Left hindlimb (tissue), 1 donor: ENCODE measurements around the gene IL2RA.
"Not testable (repeated sequence)": the region's sequence is repeated elsewhere in the genome, so short reads cannot be mapped to it uniquely, and the experiment has no call there.

Source experiments
- DNase-seq: peaks from one replicate; pipeline ENCODE4 v3.0.0-alpha.2; 2018

The IL2RA gene

DNA sequence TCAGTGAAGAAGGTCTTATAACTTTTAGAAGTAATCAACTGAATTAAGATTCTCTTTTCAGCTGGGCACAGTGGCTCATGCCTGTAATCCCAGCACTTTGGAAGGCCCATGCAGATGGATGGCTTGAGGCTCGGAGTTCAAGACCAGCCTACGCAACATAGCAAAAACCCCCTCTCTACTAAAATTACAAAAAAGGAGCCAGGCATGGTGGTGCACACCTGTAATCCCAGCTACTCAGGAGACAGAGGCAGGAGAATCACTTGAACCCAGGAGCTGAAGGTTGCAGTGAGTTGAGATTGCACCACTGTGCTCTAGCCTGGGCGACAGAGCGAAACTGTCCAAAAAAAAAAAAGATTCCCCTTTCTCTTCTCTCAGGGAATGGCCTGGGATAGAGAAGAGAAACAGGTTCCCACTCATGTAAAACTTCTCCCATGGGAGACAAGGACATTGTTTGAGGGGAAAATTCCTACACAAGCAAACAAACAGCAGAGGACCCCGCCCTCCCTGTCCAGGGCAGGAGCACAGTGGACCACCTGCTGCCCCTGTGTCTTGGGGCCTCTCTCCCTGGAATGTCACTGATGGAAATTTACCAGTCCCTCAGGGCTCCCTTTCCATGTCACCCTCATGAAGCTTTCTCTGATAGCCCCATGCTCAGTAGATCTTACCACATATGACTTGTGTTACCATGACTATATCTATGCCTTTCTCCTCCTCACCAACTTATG is 5.6 kb downstream of the IL2RA start:
- no peak for DNase-seq

DNA sequence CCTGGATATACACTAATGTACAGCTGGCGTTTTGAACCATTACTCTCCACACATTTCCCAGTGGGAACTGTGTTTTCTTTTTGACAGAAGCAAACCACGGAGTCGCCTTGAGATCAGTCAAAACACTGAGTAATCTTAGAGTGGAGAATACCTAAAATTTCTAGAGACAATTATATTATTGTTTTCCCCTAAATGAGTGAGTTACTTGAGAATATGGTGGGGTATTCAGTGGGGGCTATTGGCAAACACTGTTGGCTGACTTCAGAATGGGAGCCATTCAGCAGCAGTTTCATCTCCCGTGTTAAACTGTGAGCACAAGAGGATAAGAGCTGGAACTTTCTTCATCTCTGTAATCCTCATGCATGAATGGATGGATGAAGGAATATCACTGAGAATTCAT is 6.2 kb downstream of the IL2RA start:
- no peak for DNase-seq

DNA sequence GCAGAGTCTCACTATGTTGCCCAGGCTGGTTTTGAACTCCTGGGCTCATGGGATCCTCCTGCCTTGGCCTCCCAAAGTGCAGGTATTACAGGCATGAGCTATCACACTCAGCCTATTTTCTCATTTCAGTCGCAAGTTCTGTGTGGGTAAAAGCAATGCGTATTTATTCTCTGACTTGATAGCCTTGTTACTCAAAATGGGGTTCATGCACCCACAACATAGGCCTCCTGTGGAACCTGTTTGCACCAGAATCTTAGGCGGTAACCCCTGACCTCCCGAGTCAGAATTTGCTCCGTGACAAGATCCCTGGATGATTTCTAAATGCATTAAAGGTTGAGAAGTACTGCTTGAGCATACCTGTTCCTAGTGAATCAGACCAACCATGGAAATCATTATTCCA is 7.3 kb downstream of the IL2RA start:
- no peak for DNase-seq

DNA sequence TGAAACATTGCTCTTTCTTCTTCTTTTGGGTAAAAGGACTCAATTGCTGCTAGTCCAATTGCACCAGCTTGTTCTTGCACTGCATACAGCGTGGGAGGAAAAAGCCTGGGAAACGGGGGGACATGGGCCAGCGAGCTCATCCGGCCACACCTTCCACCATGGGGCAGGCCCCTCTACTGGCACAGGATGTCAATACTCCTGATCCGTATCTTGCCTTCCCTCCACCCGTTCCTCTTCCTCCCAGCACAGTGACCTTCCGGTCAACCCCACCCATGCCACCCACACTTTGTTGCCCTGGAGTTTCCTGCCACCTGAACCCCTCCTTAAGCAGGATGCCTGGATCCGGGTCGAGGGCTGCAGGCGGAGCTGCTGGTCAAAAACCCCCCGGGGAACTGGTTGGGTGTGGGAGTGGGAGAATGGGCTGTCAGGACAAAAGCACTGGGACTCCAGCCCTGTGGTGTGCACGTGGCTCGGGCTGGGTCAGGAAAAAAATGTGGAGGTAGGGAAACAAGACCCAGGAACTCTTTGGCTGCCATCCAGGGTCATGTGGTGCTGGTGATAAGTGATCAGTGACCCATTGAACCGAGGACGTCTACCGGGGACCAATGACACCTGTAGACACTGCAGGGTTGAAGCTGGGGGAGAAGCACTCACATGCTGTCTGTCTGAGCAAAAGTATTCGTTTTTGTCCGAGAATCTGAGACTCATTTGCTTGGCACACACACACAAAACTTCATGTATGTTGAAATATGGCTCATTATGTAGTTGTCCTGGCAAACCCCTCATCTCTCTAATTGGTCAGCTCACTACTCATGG is 8.1 kb downstream of the IL2RA start:
- DNase-seq: no peak

DNA sequence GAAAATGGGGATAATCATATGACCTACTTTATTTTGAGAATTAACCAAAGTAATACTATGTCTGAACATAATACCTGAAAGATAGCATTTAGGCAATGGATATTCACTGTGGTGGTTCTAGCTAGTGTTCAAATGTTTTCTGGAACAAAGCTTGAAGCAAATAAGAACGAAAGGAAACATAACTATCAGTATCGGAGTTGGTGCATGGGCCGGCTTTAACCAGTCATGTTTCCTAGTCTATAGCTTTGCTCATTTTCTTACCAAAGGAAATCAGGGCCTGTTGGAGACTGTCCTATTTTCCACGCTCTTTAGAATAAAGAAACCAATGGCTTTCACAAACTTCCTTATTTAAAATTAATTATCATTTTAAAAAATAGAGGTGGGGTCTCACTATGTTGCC is 8.9 kb downstream of the IL2RA start:
- no peak for DNase-seq

DNA sequence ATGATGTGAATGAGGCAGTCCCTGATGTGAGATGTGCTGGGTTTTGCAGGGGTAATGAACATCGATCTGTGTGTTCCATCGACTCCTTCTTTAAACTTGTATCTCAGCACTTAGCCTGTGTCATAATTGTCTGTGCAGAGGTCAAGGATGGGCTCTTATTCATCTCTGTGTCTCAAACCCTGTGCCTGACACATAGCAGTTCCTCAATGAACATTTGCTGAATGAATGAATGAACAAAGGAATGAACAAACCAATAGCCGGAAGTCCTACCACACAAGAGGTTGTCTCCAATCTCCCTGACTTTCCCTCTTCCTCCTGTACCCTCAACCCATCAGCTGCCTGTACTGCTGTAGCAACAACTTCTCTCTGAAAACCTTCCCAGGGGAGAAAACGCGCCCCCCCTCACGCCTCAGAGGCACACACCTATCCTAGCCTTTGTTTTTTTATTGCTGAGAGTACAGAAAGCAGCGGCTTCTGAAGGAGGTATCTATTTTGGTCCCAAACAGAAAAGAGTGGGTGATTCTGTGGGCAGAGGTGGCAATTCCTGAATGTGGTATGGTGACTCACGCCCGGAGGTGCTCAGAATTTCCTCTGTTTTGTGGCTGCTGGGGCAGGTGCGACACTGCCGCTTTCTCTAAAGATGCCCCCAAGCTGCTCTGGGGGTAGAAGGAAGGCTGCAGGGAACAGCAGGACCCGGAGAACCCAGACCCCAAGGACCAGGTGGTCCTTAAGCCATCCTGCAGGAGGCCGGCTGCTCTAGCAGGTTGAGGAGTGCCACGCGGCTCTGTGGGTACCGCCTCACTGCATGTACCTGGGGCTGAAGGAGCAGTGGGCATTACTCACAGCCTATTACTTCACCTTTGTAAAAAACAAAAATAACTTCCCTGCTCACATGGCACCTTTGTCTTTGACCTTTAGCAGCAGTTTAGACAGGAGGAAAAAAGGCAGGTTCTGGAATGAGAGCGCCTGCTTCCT is 9.6 kb downstream of the IL2RA start:
- no peak for DNase-seq

DNA sequence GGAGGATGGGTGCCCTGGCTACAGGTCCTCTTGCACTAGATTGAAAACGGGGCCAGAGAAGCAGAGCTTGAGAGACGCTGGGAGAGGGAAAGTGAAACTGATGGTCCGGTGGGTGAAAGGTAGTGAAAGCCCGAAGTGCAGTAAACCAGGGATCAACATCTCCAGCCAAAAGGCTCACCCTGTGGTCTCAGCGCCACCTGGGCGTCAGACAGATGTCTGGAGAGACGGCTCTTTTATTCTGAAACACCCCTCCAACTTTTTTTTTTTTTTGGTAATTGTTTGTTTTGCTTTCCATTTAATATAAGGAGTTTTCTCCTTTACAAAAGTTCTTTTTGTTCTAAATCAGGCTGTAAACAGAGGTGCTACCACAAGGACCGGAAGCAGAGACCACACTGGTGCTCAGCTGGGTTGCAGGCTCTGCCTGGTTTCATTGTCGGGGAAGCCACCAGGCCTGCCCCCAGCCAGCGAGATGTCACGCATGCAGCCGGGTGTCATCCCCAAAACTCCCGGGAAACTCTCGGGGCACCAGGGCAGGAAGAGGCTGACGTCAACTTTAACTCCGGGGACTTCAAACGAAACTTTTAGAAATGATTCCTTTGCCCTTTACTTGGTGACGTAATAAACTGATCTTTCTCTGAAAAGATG is 11.2 kb downstream of the IL2RA start:
- DNase-seq: no peak

DNA sequence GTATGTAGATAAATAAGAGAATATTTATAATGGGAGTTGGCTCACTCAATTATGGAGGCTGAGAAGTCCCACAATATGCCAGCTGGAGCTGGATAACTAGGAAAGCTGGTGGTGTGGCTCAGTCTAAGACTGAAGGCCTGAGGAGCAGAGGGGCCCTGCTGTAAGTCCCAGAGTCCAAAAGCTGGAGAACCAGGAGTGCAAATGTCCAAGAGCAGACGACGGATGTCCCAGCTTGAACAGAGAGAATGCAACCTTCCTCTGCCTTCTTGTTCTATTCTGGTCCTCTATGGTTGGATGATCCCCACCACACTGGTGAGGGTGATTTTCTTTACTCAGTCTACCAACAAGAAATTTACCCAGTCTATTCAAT is 13.2 kb downstream of the IL2RA start:
- DNase-seq: no peak

DNA sequence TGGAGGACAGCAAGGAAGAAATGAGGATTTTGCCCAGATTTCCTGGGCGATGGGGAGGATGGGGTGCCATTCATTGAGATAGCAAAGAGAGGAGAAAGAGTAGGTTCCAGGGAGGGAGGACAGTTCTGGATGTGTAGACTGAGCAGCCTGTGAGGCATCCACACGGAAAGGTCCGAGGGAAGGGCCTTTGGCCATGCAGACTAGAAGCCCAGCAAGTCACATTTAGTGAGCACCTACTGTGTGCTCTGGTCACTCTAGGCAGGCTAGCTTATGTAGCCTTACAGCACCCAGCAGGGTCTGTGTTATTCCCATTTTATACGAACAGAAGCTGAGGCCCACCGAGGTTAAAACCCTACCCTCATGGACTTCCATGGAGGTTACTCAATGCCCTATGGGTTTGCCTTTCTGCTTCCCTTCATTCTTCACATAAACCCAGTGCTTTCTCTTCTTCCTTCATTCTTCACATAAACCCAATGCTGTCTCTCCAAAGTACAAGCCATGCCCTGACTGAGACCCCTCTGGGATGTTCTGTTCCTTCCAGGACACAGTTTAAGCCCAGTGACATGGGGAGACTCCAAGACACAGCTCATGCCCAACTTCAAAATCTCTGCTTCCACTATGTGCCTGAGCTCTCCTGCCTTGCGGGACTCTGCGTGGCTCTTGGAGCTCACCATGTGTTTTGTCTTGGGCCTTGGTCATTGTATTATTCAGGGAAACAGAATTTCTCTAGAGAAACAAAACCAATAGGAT is 13.7 kb downstream of the IL2RA start:
- DNase-seq: no peak

DNA sequence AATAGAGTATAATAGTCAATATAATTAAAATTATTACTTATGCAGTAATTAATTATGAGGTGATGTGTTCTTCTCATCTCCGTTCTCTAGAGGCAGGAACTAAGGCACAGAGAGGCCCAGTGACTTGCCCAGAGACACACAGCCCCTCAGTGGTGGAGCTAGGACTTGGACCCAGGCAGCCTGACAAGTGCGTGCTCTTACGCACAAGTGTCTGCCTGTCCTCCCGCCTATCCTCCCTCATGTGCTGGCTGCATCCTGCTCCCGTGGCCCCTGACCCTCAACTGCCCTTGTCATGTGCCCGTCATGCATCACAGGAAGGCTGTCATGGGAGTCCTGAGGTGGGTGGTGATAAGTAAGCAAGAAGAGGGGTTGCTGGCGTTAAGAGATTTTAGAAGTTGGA is 14.3 kb downstream of the IL2RA start:
- DNase-seq: no peak

DNA sequence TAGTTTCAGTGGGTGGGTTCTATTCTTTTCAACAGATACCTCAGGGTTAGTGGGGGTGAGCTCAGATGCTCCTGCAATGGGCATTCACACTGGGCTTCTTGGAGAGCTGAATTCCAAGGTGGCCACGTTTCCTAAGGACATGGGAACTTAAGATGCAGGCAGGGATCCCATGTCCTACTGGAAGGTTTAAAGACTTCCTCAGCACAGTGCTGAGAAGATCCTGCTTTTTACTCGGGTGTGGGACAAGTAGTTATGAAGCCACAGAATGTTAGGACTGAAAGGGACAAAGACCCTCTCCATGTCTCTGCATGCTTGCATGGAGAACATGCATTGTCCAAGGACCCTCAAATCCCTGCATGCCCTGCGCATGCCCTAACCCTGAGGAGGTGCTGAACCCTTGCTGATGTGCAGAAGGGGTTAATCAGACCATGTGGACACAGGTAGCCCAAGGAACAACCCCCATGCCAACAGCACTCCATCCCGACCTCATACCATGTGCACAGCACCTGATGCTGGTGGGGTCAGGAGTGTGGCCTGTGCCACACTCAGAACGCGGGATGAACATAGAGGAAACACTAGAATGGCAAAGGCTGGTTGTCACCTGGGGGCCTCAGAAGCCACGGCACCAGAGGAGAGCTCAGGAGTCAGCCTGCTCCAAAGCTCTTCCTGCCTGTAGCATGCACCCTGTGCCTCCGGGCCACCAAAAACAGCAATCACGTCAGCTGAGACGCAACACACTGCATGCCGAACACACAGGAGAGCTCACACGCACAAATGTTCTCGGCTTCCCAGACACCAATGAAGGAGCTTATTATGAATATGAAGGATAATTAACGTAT is 15.2 kb downstream of the IL2RA start:
- no peak for DNase-seq

DNA sequence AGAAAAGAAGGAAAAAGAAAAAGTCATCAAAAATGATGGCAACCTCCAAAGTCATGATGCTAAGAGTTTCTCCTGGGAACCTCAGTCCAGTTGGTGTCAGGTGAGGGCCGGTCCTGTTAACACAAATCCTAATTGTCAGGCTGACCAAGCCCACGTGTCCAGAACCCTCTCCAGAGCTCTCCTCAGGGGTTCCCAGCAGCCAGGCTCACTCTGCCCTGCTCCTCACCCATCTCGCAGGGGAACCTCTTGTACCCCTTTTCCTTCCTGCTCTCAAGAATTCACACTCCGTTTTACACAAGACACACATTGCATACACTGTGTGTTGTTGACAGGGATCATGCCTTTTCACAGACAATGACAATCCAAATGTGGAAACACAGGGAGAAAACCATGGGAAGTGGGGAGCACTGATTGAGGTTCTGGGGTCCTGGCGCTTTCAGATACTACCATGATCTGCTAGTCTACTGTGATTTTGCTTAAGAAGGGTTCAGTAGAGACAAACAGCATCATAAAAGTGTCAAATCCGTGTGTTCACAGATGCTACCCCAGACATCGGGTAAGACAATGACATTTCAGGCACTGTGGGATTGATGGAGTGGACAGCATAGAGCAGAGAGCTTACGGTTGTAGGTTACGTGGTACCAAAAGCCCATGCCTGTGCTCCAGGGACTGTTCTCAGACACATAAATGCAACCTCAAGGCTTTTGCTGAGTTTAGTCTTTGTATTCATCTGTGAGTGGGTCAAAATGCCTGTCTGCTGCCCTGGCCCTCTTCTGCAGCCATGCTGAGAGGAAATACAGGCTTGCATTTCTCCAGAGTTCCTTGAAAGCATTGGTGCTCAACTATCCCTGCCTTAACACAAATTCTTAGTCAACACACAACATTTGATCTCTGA is 16.0 kb downstream of the IL2RA start:
- no peak for DNase-seq

DNA sequence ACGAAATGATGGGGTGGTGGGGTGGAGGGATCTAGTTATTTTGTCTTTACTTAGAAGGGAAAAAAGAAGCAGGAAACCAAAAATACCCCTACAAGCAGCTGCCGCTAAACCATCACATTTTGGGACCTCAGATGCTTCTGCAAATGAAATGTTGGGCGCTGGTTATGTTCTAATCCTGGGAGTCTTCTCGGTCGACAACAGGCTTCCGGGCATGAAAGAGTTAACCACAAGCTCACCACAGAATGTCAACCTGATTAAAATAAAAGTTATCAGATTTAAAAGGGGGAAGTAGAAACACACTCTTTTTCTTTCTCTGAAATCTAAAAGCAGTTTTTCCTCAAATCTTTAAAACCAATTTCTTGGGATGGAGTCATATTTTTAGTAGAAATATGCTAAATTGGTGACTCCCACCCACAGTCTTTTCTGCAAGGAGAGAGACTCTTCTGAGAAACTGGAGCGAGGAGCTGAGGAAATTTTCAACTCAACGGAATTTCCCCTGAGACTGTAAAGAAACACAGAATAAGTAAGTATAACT is 16.8 kb downstream of the IL2RA start:
- no peak for DNase-seq

DNA sequence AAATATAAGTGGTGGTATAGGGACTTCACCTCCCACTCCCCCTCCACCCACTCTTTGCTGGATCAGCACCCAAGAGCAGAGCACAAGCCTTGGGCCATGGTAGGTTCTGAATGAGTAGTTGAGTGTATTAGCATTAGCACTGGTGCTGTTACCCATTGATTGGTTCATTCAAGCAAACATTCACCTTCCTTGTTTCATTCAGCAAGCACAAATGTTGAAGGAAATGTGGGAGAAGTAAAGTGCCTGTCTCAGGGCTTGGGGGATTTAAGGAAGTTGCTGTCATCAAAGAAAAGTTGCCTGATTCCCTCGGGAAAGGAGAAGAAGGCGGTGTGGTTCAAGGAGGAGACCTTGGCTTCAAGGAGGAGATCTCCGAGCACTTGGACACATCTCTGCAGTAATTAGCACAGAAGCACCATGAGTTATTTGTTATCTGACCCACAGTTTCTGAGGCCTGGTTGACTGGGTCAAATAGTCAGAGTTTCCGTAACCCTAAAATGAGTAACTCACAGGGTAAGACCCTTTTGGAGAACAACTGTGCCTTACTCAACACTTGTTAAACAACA is 17.3 kb downstream of the IL2RA start:
- no peak for DNase-seq

DNA sequence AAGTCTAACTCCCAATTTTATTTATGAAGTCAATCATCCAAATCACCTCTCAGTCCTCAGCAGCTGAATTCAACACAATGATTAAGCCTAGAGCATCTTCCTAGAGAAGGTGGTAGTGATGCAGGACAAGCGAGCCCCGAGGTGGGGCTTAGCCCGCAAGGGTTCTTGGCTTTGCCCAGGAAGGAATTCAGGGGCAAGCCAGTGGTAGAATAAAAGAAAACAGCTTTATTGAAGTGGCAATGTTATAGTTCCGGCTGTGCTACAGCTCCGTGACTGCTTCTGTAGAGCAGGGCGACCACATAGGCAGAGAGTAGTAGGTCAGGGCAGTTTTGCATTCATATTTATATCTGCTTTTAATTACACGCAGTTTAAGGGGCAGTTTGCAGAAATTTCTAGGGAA is 18.1 kb downstream of the IL2RA start:
- DNase-seq: no peak

DNA sequence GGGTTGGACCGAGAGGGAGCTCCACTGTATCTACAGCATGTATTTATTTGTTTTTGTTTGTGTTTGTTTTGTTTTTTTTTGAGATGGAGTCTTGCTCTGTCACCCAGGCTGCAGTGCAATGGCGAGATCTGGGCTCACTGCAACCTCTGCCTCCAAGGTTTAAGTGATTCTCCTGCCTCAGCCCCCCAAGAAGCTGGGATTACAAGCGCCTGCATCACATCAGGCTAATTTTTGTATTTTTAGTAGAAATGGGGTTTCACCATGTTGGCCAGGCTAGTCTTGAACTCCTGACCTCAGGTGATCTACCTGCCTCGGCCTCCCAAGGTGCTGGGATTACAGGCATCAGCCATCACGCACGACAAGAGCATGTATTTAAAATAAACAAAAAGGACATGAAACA is 18.8 kb downstream of the IL2RA start:
- not testable (repeated sequence) for DNase-seq

DNA sequence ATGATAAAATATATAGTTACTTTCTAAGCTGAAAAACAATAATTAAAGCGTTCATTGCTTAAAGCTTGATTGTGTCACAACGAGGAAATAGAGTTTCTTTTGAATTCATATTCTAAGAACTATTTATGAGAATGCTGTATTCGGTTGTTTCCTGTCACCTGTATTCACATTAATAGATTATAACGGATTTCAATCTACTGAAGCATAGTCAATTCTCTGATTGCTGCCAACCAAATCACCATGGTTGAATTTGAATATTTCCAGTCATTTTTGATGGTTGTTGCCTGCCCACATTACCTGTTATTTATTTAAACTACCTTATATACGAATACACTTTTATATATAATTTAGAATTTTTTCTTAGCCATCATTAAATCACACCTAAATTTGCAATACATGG is 22.0 kb downstream of the IL2RA start:
- DNase-seq: no peak

DNA sequence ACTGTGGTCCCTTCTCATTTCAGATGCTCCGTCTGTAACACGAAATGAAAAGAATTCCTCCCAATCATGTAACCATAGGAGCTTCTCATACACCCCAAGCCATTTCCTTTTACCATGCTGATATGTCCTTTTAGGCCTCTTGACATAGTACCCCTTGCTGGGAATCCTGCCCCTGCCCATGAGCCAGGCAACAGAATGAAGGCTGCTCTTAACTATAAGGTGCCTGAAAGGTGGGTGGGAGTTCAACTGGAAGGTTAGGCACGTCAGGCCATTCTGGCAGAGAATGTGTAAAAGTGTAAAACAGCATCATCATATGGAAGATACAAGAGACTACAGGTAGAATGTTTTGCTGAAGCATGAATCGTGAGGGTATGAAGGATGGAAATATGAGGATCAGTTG is 22.5 kb downstream of the IL2RA start:
- no peak for DNase-seq

DNA sequence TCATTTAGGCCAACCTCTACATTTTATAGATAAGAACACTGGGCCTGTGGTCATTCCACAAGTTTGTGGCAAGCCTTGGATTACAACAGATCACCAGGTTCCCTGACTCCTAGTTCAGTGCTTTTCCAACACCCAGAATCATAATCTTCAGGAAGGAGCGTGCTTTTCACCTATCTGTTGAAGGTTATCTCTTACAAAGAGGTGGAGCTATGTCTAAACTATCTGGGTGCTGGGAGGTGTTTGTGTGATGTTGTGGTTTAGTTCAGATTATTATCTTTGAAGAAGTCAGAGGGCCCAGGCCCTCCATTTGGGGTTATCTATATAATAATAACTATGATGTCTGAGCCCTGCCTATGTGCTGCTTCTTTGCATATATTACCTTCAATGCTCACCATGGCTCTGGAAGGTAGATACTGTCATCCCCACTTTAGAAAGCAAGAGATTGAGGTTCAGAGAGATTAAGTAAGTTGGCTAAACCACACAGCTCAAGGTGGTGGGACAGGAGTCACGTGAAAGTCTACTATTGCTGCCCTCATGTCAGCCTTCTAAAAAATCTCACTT is 24.0 kb downstream of the IL2RA start:
- DNase-seq: no peak
